ENCODE measurements around the gene PPP1R3D.

PPP1R3D gene

GRCh38 chr20:59923514-59923913 is 16.6 kb downstream of the PPP1R3D start:
- H3K4me3 ChIP-seq (ENCODE audit: low read depth, low read length) = no peak overlapping the region
- TF ChIP-seq CTCF (IDR thresholded peaks at IDR 0.05; ENCODE audit: low read depth, low read length) = no peak

GRCh38 chr20:59920944-59921343 is 19.2 kb downstream of the PPP1R3D start:
- no peak overlapping the region for H3K4me3 ChIP-seq (ENCODE audit: low read depth, low read length)
- no peak for TF ChIP-seq CTCF (IDR thresholded peaks at IDR 0.05; ENCODE audit: low read depth, low read length)

- TF ChIP-seq CTCF (IDR thresholded peaks at IDR 0.05; ENCODE audit: low read depth, low read length) = no peak
Observed at GRCh38 chr20:59912609-59913008, 27.5 kb downstream of the PPP1R3D start.

GRCh38 chr20:59911041-59911440 is 29.1 kb downstream of the PPP1R3D start:
- no peak for TF ChIP-seq CTCF (IDR thresholded peaks at IDR 0.05; ENCODE audit: low read depth, low read length)

More at GRCh38 chr20:59912609-59913008, 27.5 kb downstream of the PPP1R3D start:
- no peak overlapping the region for H3K4me3 ChIP-seq (ENCODE audit: low read depth, low read length)

GRCh38 chr20:59908855-59909254 is 31.2 kb downstream of the PPP1R3D start:
- H3K4me3 ChIP-seq (ENCODE audit: low read depth, low read length) = no peak overlapping the region

More at GRCh38 chr20:59911041-59911440, 29.1 kb downstream of the PPP1R3D start:
- no peak overlapping the region for H3K4me3 ChIP-seq (ENCODE audit: low read depth, low read length)

GRCh38 chr20:59903621-59904020 is 36.5 kb downstream of the PPP1R3D start:
- H3K4me3 ChIP-seq (ENCODE audit: low read depth, low read length) = no peak overlapping the region
- no peak for TF ChIP-seq CTCF (IDR thresholded peaks at IDR 0.05; ENCODE audit: low read depth, low read length)

More at GRCh38 chr20:59908855-59909254, 31.2 kb downstream of the PPP1R3D start:
- TF ChIP-seq CTCF (IDR thresholded peaks at IDR 0.05; ENCODE audit: low read depth, low read length) = no peak

- TF ChIP-seq CTCF (IDR thresholded peaks at IDR 0.05; ENCODE audit: low read depth, low read length) = no peak
Observed at GRCh38 chr20:59902470-59902869, 37.6 kb downstream of the PPP1R3D start.

More at GRCh38 chr20:59902470-59902869, 37.6 kb downstream of the PPP1R3D start:
- H3K4me3 ChIP-seq (ENCODE audit: low read depth, low read length) = no peak overlapping the region
